Measurements from ENCODE around the gene BMPER.

The BMPER gene

DNA sequence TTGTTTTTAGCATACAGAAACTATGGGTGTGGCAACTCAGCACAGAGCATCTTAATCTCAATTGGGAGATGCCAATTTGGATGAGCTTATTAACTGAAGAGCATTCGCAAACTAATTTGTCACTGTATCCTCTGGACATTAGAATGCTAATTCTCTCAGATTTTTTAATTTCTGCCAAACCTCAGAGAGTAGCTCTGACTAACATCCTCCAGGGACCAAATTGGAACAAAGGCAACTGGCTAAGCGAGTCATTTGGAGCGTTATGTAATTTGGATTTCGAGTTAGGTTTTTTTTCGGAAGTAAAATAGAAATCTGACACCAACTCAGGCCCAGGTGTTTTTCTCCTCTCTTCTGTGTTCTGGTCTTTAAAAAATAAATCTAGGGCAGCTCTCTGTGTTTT, 201.9 kb downstream of the BMPER start:
- H3K4me3 ChIP-seq (ENCODE audit: low read length): no peak overlapping the region
- no peak overlapping the region for H3K9ac ChIP-seq (ENCODE audit: low read length)

DNA sequence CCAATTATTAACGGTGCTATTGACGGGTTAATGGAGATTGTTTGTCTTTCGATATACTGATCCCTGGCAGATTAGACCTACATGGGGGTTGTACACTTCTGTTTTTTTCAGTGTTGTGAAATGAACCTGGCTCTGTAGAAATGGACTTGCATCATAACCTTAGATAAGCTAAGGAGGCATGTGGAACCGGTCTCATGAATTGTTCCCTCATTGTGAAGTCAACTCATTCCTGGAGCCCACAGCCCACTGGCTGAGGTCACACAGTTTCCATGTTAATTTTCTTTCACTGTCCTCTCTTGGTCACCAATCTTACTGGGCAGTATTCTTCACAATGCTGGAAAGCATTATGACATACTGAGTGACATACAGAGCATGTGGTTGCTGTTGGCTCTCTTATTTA, 202.8 kb downstream of the BMPER start:
- Histone ChIP-seq H3K9me3 (ENCODE audit: control insufficient read depth, low read length) (no peaks in the 10 kb centered on the region), H3K27me3 (ENCODE audit: control insufficient read depth, insufficient read depth, low read length) (no peaks in the 10 kb centered on the region), H3K4me1 (ENCODE audit: control insufficient read depth, insufficient read depth, low read length) (no peaks in the 10 kb centered on the region), H3K4me3 (ENCODE audit: low read length) (no peak overlapping the region), H3K9ac (ENCODE audit: low read length) (no peak overlapping the region), H3K36me3 (ENCODE audit: control insufficient read depth, insufficient read depth, low read length) (no peaks in the 10 kb centered on the region)

More for the DNA sequence above, 201.9 kb downstream of the BMPER start:
- Histone ChIP-seq H3K4me1 (ENCODE audit: control insufficient read depth, insufficient read depth, low read length) (no peaks in the 10 kb centered on the region), H3K27me3 (ENCODE audit: control insufficient read depth, insufficient read depth, low read length) (no peaks in the 10 kb centered on the region), H3K36me3 (ENCODE audit: control insufficient read depth, insufficient read depth, low read length) (no peaks in the 10 kb centered on the region), H3K9me3 (ENCODE audit: control insufficient read depth, low read length) (no peaks in the 10 kb centered on the region)

DNA sequence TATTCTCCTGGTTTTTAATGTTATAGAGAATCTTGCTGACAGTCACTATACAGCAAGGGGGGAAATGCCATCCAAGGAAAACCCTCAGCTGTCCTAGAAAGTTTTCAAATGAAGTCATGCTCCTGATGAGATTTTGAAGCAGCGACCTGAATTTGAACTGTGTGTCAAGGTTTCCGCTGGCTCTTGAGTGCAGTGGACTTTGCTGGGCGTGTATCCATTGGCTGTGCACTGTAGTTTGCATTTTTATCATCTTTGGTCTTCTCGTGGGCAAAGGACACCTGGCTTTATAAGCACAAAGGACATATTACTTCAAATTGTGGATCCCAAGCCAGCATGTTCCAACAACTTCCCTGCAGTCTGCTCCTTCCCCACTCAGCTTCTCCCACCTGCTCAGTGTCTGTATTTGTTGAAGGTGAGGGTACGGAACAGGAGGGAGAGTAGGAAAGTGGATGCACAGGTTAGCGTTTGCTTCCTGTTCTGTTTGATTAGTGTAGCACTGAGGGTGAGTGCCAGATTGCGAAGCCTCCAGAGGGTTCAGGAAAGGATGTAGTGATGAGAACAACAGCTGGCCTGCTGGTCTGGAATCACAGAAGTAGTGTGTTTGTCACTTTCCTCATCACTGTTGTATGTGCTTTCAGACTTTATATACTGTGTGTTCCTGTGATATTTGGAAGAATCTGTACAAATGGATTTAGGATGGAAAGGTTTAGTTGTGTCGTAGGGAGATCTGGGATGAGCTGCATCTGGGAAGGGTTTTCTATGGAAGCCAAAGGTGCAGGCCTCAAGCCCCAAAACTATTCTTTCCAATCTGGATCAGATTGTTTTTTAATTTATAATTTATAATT, 204.8 kb downstream of the BMPER start:
- Histone ChIP-seq H3K4me3 (ENCODE audit: low read length) (no peak overlapping the region), H3K36me3 (ENCODE audit: control insufficient read depth, insufficient read depth, low read length) (no peaks in the 10 kb centered on the region), H3K27me3 (ENCODE audit: control insufficient read depth, insufficient read depth, low read length) (no peaks in the 10 kb centered on the region), H3K9me3 (ENCODE audit: control insufficient read depth, low read length) (no peaks in the 10 kb centered on the region), H3K9ac (ENCODE audit: low read length) (no peak overlapping the region), H3K4me1 (ENCODE audit: control insufficient read depth, insufficient read depth, low read length) (no peaks in the 10 kb centered on the region)

DNA sequence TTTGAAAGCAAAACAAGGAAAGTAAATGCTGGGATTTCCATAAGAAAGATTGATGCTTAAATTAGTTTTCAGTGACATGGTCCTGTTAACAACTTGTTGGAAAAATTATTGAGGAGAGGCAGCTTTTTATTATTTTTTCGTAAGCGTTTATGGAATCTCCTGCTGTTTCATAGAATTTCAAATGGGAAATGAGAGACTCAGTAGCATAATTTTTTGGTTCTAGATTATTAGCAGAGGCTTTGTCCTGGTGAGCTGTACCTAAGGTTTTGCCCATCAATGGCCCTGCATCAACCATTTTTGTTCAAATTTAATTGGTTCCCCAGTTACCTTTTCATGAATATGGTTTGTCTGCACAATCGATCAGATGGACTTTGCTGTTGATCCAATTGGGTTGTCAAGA, 205.7 kb downstream of the BMPER start:
- H3K9ac ChIP-seq (ENCODE audit: low read length): no peak overlapping the region
- no peaks in the 10 kb centered on the region for H3K4me1 ChIP-seq (ENCODE audit: control insufficient read depth, insufficient read depth, low read length)
- H3K9me3 ChIP-seq (ENCODE audit: control insufficient read depth, low read length): no peaks in the 10 kb centered on the region
- no peak overlapping the region for H3K4me3 ChIP-seq (ENCODE audit: low read length)
- no peaks in the 10 kb centered on the region for H3K27me3 ChIP-seq (ENCODE audit: control insufficient read depth, insufficient read depth, low read length)
- H3K36me3 ChIP-seq (ENCODE audit: control insufficient read depth, insufficient read depth, low read length): no peaks in the 10 kb centered on the region

DNA sequence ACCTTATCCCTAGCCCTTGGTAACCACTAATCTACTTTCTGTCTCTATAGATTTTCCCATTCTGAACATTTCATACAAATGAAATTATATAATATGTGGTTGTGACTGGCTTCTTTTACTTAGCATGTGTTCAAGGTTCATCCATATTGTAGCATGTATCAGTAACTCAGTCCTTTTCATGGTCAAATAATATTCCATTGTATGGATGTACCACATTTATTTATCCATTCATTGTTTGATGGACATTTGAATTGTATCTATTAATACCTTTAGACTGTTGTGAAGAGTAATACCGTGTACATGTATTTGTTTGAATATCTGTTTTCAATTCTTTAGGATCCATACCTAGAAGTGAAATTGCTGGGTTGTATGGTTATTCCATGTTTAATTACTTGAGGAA, 210.2 kb downstream of the BMPER start:
- Histone ChIP-seq H3K4me1 (ENCODE audit: control insufficient read depth, insufficient read depth, low read length) (no peaks in the 10 kb centered on the region), H3K36me3 (ENCODE audit: control insufficient read depth, insufficient read depth, low read length) (no peaks in the 10 kb centered on the region), H3K9me3 (ENCODE audit: control insufficient read depth, low read length) (no peaks in the 10 kb centered on the region), H3K27me3 (ENCODE audit: control insufficient read depth, insufficient read depth, low read length) (no peaks in the 10 kb centered on the region), H3K4me3 (ENCODE audit: low read length) (no peak overlapping the region), H3K9ac (ENCODE audit: low read length) (no peak overlapping the region)

- Histone ChIP-seq H3K4me3 (ENCODE audit: low read length) (no peak overlapping the region), H3K36me3 (ENCODE audit: control insufficient read depth, insufficient read depth, low read length) (no peaks in the 10 kb centered on the region), H3K9ac (ENCODE audit: low read length) (no peak overlapping the region), H3K9me3 (ENCODE audit: control insufficient read depth, low read length) (no peaks in the 10 kb centered on the region), H3K4me1 (ENCODE audit: control insufficient read depth, insufficient read depth, low read length) (no peaks in the 10 kb centered on the region), H3K27me3 (ENCODE audit: control insufficient read depth, insufficient read depth, low read length) (no peaks in the 10 kb centered on the region)
Observed at GRCh38 chr7:34117573-34117972, 212.2 kb downstream of the BMPER start.

GRCh38 chr7:34121366-34121765, 216.0 kb downstream of the BMPER start:
- Histone ChIP-seq H3K27me3 (ENCODE audit: control insufficient read depth, insufficient read depth, low read length) (no peaks in the 10 kb centered on the region), H3K4me3 (ENCODE audit: low read length) (no peak overlapping the region), H3K36me3 (ENCODE audit: control insufficient read depth, insufficient read depth, low read length) (no peaks in the 10 kb centered on the region), H3K4me1 (ENCODE audit: control insufficient read depth, insufficient read depth, low read length) (no peaks in the 10 kb centered on the region), H3K9ac (ENCODE audit: low read length) (no peak overlapping the region), H3K9me3 (ENCODE audit: control insufficient read depth, low read length) (no peaks in the 10 kb centered on the region)

DNA sequence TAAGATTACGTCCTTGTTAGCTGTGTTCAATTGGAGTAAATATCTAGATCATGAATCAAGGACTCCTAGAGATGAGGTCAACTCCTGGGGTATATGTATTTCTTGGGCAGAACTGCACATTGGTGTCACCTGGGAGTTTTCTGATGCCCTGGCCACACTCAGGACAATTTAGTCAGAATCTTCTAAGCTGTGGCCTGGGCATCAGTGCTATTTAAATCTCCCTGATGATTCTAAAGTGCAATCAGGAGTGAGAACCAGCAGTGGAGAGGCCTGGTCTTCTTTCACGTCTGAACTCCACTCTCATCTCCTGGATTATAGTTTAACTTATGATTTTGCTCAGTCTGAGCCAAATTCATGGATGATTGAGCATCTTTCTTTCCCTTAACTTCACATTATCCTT, 218.0 kb downstream of the BMPER start:
- Histone ChIP-seq H3K9ac (ENCODE audit: low read length) (no peak overlapping the region), H3K4me1 (ENCODE audit: control insufficient read depth, insufficient read depth, low read length) (no peaks in the 10 kb centered on the region), H3K36me3 (ENCODE audit: control insufficient read depth, insufficient read depth, low read length) (no peaks in the 10 kb centered on the region), H3K9me3 (ENCODE audit: control insufficient read depth, low read length) (no peaks in the 10 kb centered on the region), H3K4me3 (ENCODE audit: low read length) (no peak overlapping the region), H3K27me3 (ENCODE audit: control insufficient read depth, insufficient read depth, low read length) (no peaks in the 10 kb centered on the region)

- no peaks in the 10 kb centered on the region for H3K36me3 ChIP-seq (ENCODE audit: control insufficient read depth, insufficient read depth, low read length)
- H3K27me3 ChIP-seq (ENCODE audit: control insufficient read depth, insufficient read depth, low read length): no peaks in the 10 kb centered on the region
- no peak overlapping the region for H3K4me3 ChIP-seq (ENCODE audit: low read length)
- H3K4me1 ChIP-seq (ENCODE audit: control insufficient read depth, insufficient read depth, low read length): no peaks in the 10 kb centered on the region
- H3K9me3 ChIP-seq (ENCODE audit: control insufficient read depth, low read length): no peaks in the 10 kb centered on the region
- no peak overlapping the region for H3K9ac ChIP-seq (ENCODE audit: low read length)
Observed at GRCh38 chr7:34124765-34125164, 219.4 kb downstream of the BMPER start.

DNA sequence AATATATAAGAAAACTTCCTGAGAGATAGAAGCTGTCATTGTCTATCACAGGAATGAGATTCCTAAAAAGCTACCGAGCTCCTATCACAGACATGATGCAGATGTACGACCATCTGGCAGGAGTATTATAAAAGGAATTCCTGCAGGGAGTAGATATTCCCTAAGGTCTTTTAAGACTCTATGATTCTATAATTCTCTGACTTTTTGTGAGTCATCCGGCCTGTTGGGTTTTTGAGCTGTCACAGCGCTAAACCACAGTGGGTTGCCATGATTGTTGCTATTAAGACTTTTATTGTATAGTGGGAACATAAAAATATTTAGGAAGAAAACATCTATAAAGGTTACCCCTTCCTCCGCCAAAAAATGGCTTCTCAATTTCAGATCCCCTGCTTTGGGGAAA, 223.4 kb downstream of the BMPER start:
- no peak overlapping the region for H3K9ac ChIP-seq (ENCODE audit: low read length)
- H3K27me3 ChIP-seq (ENCODE audit: control insufficient read depth, insufficient read depth, low read length): no peaks in the 10 kb centered on the region
- H3K4me3 ChIP-seq (ENCODE audit: low read length): no peak overlapping the region
- no peaks in the 10 kb centered on the region for H3K36me3 ChIP-seq (ENCODE audit: control insufficient read depth, insufficient read depth, low read length)
- H3K4me1 ChIP-seq (ENCODE audit: control insufficient read depth, insufficient read depth, low read length): no peaks in the 10 kb centered on the region
- H3K9me3 ChIP-seq (ENCODE audit: control insufficient read depth, low read length): no peaks in the 10 kb centered on the region

GRCh38 chr7:34130558-34131295, 225.4 kb downstream of the BMPER start:
- Histone ChIP-seq H3K4me3 (ENCODE audit: low read length) (no peak overlapping the region), H3K36me3 (ENCODE audit: control insufficient read depth, insufficient read depth, low read length) (no peaks in the 10 kb centered on the region), H3K27me3 (ENCODE audit: control insufficient read depth, insufficient read depth, low read length) (no peaks in the 10 kb centered on the region), H3K9ac (ENCODE audit: low read length) (no peak overlapping the region), H3K9me3 (ENCODE audit: control insufficient read depth, low read length) (no peaks in the 10 kb centered on the region), H3K4me1 (ENCODE audit: control insufficient read depth, insufficient read depth, low read length) (no peaks in the 10 kb centered on the region)

- H3K36me3 ChIP-seq (ENCODE audit: control insufficient read depth, insufficient read depth, low read length): no peaks in the 10 kb centered on the region
- H3K9ac ChIP-seq (ENCODE audit: low read length): no peak overlapping the region
- no peak overlapping the region for H3K4me3 ChIP-seq (ENCODE audit: low read length)
- H3K27me3 ChIP-seq (ENCODE audit: control insufficient read depth, insufficient read depth, low read length): no peaks in the 10 kb centered on the region
- H3K9me3 ChIP-seq (ENCODE audit: control insufficient read depth, low read length): no peaks in the 10 kb centered on the region
- no peaks in the 10 kb centered on the region for H3K4me1 ChIP-seq (ENCODE audit: control insufficient read depth, insufficient read depth, low read length)
Observed at GRCh38 chr7:34131371-34131770, 226.0 kb downstream of the BMPER start.
